Pulmonary artery endothelial cell (primary cell): ENCODE measurements around the gene PHF14. TPM values are rescaled to one million over a fixed set of nuclear protein-coding genes. Genes with fewer than 3 reads are reported as not detected.
"Not testable (repeated sequence)": the region's sequence is repeated elsewhere in the genome, so short reads cannot be mapped to it uniquely, and the experiment has no call there.

Experiments
- DNase-seq: peaks from one replicate; pipeline ENCODE4 v3.0.0-alpha.2; 2011; ENCODE audit warnings: low read depth, low spot score
- total RNA-seq: library from RNA; depleted of rRNA; stranded (reverse); fragments of >200 nt; gene quantifications from 2 replicates; pipeline ENCODE4 v1.2.3, GENCODE V29; 2014

PHF14 gene
- total RNA-seq, 1 donor from 2014 or later: 34.5 TPM

DNA sequence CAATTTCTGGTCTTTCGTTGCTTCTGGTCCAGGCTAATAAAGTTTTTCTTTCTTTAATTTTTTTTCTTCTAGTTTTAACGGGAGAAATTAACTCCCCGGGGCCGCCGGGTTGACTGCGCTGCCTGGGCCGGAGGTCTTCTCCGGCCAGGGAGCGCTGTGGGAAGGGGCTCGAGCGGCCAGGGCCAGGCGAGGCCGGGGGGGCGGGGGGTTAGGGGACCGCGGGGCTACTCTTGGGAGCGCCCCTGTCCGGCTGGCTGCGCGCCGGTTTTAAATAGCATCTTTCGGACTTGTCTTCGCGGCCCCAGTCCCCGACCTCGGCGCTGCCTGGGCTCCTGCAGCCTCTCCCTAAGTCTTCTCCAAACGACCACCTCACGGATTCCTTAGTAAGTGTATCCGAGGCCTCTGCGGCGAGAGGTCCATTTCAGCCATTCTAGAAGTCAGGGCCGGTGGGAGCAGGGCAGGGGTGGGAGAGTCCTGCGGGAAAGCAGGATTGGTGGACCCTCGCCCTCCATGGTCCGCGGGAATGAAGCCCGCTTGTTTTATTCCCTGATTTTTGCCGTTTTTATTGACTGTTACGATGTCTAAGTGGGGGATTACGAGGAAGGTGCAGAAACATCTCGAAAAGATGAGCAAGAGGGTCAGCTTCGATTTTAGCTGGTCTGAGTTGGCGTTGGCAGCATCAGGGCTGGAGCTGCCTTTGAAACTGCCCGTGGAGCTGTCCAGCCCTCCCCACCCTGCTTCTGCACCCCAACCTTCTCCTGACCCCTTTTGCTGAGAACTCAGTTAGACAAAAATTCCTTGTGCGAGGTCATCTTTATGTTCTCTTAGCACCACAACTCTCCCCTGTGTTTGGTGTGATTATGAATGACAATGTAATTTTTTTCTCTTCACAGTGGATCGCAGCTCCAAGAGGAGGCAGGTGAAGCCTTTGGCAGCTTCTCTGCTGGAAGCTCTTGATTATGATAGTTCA, 555 bp downstream of the PHF14 start:
- DNase-seq: peak; percentile 5

DNA sequence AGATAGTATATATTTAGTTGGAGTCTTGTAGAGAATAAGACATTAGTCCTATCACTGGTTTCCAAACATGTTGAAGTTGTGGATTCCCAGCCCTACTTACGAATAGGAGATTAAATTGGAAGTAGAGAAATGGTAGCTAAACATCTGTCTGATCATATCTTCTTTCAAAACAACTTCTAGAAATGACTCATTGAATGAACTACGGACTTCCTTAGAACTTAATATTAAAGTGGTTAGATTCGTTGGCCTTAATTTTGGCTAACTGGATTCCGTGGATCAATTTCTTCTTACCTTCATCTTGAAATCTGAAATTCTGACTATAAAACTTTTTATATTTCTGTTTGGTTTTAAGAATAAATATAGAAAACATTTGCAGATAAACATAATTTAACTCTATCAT, 3.4 kb downstream of the PHF14 start:
- no peak for DNase-seq

DNA sequence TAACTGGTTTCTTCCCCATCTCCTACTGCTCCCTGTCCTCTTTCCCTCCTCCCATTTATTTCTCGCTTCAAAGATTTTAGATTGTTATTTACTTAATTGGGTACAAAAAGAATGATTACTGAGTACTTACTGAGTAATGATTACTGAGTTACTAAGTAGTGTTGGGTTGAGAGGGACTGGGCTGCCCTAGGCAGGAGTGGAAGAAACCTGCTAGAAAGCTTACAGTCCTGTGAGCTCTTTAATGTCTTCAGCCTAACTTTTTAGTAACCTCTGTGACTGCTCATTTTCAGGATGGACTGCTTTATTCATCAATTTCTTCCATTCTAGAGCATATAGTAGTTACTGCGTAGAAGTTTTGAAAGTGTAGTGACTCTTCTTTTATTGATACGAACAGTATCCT, 7.6 kb downstream of the PHF14 start:
- no peak for DNase-seq

DNA sequence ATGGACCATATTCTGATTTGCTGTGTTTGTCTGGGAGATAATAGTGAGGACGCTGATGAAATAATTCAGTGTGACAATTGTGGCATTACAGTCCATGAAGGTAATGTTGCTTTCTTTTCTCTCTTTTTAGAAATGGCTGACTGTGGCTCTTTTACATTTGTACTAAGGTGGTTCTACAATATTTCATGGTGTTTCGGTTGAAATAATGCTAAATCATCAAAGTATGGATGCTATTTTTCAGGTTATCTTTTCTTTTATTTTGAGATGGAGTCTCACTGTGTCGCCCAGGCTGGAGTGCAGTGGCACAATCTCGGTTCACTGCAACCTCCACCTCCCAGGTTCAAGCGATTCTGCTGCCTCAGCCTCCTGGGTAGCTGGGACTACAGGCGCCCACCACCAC, 17.1 kb downstream of the PHF14 start:
- not testable (repeated sequence) for DNase-seq

DNA sequence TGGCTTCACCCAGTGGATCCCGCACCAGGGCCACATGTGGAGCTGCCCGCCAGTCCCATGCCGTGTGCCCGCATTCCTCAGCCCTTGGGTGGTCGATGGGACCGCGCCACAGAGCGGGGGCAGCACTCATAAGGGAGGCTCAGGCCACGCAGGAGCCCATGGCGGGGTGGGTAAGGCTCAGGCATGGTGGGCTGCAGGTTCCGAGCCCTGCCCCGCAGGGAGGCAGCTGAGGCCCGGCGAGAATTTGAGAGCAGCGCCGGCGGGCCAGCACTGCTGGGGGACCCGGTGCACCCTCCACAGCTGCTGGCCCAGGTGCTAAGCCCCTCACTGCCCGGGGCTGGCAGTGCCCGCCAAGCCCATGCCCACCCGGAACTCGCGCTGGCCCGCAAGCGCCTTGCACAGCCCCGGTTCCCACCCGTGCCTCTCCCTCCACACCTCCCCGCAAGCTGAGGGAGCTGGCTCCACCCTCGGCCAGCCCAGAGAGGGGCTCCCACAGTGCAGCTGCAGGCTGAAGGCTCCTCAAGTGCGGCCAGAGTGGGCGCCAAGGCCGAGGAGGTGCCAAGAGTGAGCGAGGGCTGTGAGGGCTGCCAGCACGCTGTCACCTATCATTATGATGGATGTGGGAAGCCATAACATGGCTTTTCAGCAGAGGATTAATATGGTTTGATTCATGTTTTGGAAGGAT, 22.0 kb downstream of the PHF14 start:
- DNase-seq: not testable (repeated sequence)

DNA sequence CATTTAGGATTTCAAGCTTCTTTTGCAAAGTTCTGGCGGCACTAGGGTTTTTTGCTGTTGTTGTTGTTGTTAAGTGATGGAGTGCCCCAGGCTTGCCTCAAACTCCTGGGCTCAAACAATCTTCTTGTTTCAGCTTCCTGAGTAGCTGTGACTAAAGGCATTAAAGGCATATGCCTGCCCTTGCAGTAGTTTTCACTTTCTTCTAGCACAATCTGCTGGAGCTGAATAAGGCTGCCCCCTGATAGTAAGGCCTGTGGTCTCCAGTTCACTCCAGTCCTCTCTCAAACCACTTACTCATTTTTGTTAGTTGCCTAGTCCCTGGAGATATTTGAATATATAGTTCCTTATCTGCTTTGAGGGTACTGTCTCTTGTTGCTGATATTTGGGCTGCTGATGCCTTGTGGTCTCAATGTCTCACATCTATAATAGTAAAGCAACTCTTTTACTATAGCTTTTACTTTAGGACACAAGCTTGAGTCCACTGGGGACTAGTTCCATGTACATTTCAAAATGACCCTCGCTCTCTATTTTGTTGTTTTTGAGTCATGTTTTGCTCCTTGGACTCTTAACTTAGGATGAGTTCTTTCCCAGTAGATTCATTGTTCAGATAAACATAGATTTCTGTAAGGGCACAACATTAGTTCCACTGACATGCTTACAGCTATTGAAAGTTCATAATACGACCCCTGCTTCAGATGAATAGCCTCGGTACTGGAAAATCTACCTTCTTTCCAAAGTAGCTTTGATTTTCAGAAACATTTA, 25.5 kb downstream of the PHF14 start:
- no peak for DNase-seq

DNA sequence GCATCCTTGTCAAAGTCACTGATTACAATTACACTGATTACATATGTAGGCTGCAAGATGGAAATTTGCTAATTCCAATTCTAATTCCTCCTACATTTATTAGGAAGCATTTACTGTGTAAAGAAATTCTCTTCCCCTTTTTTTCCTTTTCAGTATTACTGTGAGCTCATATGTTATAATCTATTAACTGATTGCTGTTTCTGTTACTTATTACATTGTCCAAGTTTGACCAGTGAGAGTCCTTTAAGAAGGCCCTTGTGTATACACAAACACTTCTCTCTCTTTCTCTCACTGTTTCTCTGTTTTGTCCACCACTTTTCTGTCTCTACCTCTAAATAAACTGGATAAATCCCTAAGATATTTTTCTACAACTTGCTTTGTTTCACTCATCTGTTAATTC, 31.5 kb downstream of the PHF14 start:
- no peak for DNase-seq

DNA sequence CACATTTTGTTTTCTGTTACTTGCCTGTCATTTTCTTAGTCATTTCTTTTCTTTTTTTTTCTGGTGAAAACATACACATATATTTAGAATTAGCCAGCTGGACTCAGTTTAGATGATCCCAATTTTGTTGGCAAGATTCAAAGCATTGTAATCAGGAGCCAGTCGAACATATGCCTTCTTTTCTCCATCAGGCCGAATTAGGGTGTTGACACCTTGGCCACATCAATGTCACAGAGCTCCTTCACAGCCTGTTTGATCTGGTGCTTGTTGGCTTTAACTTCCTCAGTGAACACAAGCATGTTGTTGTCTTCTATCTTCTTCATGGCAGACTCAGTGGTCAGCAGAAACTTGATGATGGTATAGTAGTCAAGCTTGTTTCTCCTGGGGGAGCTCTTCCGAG, 32.6 kb downstream of the PHF14 start:
- no peak for DNase-seq

DNA sequence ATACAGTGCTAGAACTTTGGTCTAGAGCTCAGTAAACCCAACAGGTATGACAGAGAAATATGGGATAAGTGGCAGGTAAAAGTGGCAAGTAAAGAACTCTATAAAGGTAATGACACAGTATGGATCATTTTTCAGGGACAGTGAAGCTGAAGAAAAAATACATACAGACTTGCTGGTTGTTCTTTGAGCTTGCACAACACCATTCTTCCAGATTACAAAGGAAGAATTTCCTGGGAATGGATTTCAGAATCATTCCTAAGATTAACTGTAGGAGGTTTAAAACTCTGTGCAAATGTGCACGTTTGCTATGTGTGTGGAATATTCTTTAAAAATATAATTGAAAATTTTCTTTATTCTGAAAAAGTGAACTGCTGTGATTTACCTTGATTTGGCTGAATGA, 36.0 kb downstream of the PHF14 start:
- DNase-seq: no peak

DNA sequence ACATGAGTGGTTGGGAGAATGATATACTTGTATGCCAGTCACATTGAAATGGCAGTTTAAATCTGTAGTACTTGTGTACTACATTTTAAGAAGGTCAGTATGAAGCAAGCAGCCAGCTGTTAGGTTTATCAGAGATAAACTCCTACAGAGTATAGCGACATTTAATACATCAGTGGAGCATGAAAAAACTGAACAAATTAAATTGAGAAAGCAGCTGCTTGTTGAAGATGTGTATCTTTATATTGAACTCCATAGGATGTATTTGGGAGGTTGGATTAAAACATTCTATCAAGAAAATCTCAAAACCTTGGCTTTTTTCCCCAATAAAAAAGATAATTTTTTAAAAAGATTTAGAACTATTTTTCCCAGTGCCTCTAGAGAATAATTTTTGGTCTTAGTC, 47.8 kb downstream of the PHF14 start:
- no peak for DNase-seq

DNA sequence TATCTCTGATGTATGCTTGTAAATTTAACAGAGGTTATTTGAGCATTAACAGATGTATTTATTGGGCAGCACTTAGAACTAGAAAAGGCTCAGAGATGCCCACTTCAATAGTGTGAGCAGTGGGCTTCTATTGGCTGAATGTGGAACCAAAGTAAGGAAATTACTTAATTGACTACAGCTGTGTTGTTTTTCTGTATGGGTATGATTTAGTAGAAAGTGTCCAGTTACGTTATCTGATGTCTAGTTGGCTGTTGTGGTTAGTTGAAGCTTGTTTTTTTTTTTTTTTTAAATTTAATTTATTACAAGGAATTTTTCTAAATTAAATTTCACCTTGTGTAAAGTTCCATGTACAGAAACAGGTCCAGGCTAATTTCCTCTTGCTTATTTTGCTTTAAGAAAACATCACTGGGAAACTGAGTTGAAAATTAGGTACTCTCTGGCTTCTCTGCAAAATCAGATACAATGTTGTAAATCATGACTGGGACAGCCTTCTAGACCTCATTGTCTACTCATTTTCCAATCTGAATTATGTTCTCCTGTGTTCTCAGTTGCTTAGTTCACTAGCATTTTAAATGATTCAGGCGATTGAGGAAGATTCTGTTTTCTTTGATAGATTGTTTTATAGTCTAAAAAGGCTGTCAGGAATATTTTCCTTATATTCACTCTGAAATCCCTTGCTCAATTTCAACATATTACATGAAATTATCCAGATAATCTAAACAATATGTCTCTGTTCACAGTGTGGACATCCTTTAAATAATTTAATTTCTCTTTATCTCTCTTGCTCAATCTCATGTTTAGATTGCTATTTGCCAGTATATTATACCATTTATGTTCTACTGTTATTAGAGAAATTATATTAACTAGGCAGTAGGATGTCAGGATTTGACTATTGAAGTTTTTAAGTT, 53.0 kb downstream of the PHF14 start:
- DNase-seq: no peak

DNA sequence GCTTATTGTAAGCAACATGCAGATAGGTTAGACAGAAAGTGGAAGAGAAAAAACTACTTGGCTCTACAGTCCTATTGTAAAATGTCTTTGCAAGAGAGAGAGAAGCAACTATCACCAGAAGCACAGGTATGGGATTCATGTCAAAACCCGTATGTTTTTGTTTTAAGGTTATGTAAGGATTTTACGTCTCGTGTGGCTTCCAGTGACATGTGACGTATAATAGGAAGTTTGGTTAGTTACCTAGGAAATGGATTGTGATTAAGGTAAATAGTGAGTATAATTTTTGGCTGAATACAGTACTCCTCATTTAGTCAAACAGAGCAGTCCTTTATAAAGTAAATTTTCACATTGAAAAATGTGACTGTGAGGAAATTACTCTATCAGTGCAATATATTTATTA, 62.0 kb downstream of the PHF14 start:
- no peak for DNase-seq

DNA sequence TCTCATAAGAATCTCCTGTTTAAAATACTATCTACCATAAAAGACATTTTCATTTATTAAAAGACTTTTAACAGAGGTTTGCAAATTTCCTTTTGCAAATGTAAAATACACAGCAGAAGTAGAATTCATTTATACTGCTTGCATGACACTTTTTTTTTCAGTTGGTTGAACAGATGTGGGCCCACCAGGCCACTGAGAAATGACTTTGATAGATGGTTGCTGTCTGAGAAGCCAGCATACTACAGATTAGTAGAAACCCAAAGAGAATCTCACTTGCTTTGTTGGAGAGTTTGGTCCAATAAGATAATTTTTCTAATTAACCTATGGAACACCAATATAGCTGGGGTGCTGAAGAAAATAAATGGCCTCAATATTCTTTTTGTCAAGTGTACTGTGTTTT, 66.3 kb downstream of the PHF14 start:
- DNase-seq: no peak

DNA sequence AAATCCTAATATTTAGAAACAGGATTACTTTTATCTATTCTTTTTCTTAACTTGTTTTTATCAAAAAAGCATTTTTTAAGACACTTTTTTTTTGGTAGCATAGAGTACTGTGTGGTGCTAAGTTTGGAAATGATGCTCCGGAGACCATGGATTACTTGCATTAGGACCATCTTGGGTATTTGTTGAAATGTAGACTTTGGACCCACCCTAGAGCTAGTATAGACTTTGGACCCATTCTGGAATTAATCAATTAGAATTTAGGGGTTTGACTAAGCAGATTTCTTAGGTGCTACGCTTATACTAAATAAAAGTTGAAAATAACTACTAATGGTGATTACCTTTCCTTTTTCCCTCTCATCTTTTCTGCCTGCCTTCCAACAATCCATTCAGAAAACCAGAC, 80.4 kb downstream of the PHF14 start:
- no peak for DNase-seq

DNA sequence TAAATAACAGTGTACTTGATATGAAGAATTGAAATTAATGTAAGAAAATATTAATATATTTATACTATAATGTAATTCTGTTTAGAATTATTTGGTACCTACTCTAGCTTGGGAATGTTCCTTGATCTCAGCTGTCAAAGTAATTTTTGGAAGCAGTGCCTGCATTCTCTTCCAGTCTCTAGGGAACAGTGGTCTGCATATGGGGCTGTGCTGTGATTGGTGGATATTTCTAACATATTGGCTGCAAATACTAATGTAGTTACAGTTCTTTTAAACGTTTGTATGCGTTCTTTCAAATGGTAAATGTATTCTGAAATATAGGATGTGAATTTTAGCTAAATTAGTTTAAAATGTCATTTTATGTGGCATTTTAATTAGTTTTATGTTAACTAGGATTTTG, 87.2 kb downstream of the PHF14 start:
- no peak for DNase-seq

DNA sequence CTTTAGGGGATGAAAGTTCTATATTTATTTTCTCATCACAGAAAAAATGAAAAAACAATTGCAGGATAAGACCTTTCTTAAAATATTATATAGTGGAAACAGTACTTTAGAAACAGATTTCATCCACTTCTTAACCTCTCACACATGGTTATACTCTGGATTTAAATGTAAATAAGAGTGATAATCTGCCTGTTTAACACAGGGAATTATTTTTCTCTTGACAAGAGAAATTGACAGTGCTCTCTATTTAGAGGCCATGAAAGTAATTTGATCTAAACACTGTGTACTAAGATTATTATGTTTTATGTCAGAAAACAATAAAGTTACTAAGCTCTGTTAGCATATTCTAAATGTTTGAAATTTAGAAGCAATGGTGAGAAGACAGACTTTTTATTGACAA, 88.4 kb downstream of the PHF14 start:
- DNase-seq: no peak

DNA sequence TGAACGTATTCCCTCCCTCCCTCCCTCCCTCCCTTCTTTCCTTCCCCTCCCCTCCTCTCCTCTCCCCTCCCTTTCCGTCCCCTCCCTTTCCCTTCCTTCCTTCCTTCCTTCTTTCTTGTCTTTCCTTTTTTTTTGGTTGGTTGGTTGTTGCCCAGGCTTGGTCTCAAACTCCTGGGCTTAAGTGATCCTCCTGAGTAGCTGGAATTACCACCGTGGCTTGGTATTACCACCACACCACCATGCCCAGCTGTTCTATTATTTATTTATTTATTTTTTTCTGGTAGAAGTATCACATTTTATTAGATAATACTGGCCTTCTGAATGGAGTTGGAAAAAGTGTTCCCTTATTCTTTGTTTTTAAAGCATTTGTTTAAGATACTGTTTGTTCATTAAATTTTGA, 95.9 kb downstream of the PHF14 start:
- no peak for DNase-seq

DNA sequence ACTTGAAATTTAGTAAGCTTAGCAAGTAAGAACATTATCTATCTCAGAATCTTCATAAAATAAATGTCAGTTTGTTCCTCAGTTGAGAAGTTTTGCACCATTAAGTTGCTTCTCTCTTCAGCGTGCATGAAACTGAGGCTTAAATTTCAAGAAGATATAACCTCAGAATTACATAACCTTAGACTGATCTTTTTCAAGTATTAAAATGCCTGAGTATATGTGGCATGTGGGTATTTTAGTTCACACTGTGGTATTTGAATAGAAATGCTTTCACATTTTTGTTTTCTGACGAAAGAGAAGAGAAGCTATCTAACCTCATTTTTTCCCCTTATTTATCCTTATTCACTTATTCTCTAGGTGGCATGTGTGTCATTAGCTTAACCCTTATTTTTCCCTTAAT, 104.1 kb downstream of the PHF14 start:
- no peak for DNase-seq

DNA sequence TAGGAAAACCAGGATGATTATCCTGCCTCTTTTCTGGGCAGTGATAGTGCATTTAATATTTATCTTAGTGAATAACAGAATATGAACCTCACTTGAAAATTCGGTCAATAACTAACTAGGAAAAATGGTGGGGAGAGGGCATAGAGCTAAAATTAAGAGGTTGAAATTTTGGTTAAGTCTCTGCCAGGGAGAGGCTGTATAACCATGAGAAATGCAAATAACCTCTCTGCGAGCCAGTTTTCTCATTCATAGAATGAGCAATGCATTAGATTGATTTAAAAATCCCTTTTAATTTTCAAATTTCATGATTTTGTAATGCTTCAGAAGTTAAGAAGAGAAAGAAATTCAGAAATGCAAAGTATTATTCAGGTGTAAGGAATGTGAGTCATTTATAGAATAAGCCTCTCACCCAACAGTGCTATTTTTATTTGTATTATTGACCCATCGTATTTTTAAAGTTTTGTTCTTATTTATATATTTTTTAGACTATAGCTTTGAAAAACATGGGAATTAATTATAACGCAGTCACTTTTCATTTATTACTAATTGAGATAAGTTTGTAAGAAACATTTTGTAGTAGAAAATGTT, 104.7 kb downstream of the PHF14 start:
- DNase-seq: no peak

DNA sequence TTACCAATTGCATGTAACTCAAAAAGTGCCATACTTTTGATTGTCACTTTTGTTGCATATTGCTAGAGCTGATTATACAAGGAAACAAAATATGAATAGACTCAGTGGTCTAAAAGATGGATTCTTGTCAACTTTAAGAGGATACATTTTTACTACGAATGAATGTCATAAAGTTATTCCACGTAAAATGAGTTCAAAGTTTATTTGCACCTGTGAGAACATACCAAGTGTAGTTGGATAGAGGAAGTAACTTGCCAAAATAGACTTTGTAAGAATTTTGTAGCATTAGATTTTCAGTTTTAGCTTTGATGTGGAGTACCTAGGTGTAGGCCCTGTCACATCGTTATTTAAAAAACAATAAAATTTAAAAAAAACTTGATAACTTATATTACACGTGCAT, 106.2 kb downstream of the PHF14 start:
- DNase-seq: no peak

DNA sequence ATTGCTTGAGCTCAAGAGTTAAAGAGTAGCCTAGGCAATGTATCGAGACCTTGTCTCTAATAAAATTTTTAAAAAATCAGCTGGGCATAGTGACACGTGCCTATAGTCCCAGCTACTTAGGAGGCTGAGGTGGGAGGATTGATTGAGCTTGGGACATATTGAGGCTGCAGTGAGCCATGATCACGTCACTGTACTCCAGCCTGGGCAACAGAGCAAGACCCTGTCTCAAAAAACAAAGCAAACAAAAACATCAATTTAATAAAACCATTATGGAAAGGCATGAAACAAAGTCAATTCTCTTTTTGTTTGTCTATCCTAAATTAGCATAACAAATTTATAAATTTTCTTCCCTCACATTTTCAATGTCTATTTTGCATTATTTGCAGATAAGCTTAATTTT, 108.4 kb downstream of the PHF14 start:
- no peak for DNase-seq
